Ishikawa (cell line): ENCODE results near the gene TNFAIP2.

Experiments used
- CEBPB ChIP-seq: IDR thresholded peaks from 2 replicates; pipeline ENCODE4 v1.6.1; 2012
- CREB1 ChIP-seq: IDR thresholded peaks from 2 replicates; pipeline ENCODE4 v1.6.1; 2012; ENCODE audit warnings: low read depth
- EGR1 ChIP-seq: IDR thresholded peaks from 2 replicates; pipeline ENCODE4 v1.6.1; 2012
- EP300 ChIP-seq: IDR thresholded peaks from 2 replicates; pipeline ENCODE4 v1.6.1; 2012; ENCODE audit warnings: borderline replicate concordance
- FOXM1 ChIP-seq: IDR thresholded peaks from 2 replicates; pipeline ENCODE4 v1.6.1; 2012; ENCODE audit warnings: low read depth, borderline replicate concordance
- MAX ChIP-seq: IDR thresholded peaks from 2 replicates; pipeline ENCODE4 v1.6.1; 2012
- NFIC ChIP-seq: IDR thresholded peaks from 2 replicates; pipeline ENCODE4 v1.6.1; 2012
- RAD21 ChIP-seq: IDR thresholded peaks from 2 replicates; pipeline ENCODE4 v1.6.1; 2012; ENCODE audit warnings: low read depth
- REST ChIP-seq: IDR thresholded peaks from 2 replicates; pipeline ENCODE4 v1.6.1; 2012; ENCODE audit warnings: low read depth, mild to moderate bottlenecking
- TAF1 ChIP-seq: IDR thresholded peaks from 2 replicates; pipeline ENCODE4 v1.6.1; 2012; ENCODE audit warnings: low read depth, mild to moderate bottlenecking
- TCF12 ChIP-seq: IDR thresholded peaks from 2 replicates; pipeline ENCODE4 v1.6.1; 2012; ENCODE audit warnings: low read depth
- TEAD4 ChIP-seq: IDR thresholded peaks from 2 replicates; pipeline ENCODE4 v1.6.1; 2012
- USF1 ChIP-seq: IDR thresholded peaks from 2 replicates; pipeline ENCODE4 v1.6.1; 2012
- YY1 ChIP-seq: IDR thresholded peaks from 2 replicates; pipeline ENCODE4 v1.6.1; 2012; ENCODE audit warnings: low read depth
- ZBTB7A ChIP-seq: IDR thresholded peaks from 2 replicates; pipeline ENCODE4 v1.6.1; 2012; ENCODE audit warnings: low read depth

The TNFAIP2 gene

DNA sequence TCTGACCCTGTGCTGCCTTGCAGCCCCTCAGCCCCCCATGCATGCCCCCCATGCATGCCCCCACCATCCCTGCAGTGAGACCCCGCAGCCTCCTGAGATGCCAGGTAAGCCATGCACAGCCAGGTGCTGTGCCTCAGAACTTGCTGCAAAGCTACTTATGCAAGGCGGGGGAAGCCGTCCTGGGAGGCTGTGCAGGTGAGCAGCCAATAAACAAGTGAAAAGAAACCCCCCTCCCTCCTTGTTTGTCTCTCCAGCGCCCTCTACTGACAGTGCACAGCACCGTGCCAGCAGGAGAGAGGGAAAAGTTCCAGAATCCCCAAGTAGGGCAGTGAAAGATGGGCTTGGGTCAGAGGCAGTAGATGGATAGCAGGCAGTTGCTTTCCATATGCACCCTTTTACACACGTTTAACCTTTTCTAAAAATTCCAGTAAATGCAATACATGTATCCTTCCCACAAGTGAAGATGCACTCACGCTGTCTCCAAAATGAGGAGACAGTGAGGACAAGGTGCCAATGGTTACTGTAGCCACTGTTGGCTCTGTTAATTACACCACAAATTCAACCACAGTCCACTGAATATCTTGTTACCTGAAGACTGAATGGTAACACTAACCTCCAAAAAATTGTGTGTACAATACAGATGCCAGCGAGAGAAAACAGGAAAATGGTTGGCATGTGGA is 18.0 kb downstream of the TNFAIP2 start:
- TF ChIP-seq CREB1 (no peak), MAX (0 out of 2 replicates have a peak, but pooled peaks have one; percentile 12), TAF1 (no peak), EGR1 (no peak), REST (no peak), RAD21 (peak; percentile 89), TCF12 (no peak), ZBTB7A (no peak), TEAD4 (no peak), NFIC (no peak), FOXM1 (no peak), USF1 (no peak), CEBPB (no peak), EP300 (no peak), YY1 (no peak)

DNA sequence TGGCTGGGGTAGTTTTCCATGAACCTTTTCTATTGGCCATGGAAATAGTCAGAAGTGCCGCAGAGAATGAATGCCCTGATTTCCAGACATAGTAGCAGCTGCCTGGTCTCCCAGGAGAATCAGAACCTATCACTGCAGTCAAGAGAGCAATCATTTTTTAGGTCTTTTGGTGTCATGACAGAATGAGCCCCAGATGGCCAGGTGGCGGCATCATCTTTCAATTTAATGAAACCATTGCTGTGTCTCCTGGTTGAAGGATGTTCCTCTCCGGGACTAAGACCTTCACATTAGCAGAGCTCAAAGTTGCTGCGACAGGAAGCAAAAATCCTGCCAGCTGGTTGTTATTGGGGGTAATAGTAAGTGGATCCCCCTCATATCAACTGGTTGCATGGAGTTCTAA is 18.8 kb downstream of the TNFAIP2 start:
- TF ChIP-seq YY1: no peak
- TF ChIP-seq CREB1: no peak
- no peak for TF ChIP-seq EP300

- TF ChIP-seq MAX: no peak
- TF ChIP-seq FOXM1: no peak
- TF ChIP-seq TCF12: no peak
- TF ChIP-seq REST: no peak
- no peak for TF ChIP-seq CREB1
- no peak for TF ChIP-seq TAF1
- TF ChIP-seq TEAD4: no peak
- TF ChIP-seq CEBPB: no peak
- no peak for TF ChIP-seq USF1
- TF ChIP-seq ZBTB7A: no peak
- TF ChIP-seq YY1: no peak
- no peak for TF ChIP-seq RAD21
- no peak for TF ChIP-seq EGR1
These were observed 19.6 kb downstream of the TNFAIP2 start for GRCh38 chr14:103142721-103143302.

DNA sequence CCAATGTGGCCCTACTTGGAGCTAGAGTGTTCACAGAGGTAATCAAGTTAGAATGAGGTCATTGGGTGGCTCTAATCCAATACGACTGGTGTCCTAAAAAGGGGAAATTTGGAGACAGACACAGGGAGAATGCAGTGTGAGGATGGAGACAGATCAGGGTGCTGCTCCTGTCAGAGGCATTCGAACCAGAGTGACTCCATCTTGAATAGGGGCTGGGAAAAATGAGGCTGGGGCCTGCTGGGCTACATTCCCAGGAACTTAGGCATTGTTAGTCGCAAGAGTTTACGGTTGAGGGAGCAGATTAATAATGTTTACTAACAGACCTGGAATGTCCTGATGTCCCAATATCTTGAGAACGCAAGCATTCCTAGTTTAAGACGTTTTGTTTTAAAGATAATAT is 20.2 kb downstream of the TNFAIP2 start:
- TF ChIP-seq TEAD4: peak; percentile 65
- no peak for TF ChIP-seq TAF1
- no peak for TF ChIP-seq RAD21
- peak; percentile 38; the same call in 1 of the 2 replicates for TF ChIP-seq CEBPB
- TF ChIP-seq ZBTB7A: no peak
- no peak for TF ChIP-seq REST
- TF ChIP-seq NFIC: peak; percentile 19; the same call in 1 of the 2 replicates
- TF ChIP-seq CREB1: no peak
- peak; percentile 70 for TF ChIP-seq YY1
